Glomerular visceral epithelial cell (primary cell): ENCODE results near the gene JAGN1.
"Not testable (repeated sequence)": the region's sequence is repeated elsewhere in the genome, so short reads cannot be mapped to it uniquely, and the experiment has no call there.

Experiments used
- DNase-seq: peaks from one replicate; pipeline ENCODE4 v3.0.0-alpha.2; 2016; ENCODE audit errors: extremely low spot score

Gene JAGN1

DNA sequence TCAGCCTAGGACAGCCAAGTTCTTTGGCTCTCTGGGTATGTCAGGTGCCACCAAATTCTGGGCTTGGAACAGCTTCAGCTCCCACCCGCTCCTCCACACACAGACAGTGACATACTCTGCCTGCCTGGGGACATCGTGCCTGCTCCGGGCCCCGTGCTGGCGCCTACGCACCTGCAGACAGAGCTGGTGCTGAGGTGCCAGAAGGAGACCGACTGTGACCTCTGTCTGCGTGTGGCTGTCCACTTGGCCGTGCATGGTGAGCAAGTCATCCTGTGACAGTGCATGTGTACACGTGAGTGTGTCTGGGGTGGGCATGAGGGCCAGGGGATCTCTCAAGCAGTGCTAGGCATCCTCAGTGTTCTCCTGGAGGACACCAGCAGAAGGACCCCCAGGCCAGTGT lies 27.4 kb downstream of the JAGN1 start:
- no peak for DNase-seq

DNA sequence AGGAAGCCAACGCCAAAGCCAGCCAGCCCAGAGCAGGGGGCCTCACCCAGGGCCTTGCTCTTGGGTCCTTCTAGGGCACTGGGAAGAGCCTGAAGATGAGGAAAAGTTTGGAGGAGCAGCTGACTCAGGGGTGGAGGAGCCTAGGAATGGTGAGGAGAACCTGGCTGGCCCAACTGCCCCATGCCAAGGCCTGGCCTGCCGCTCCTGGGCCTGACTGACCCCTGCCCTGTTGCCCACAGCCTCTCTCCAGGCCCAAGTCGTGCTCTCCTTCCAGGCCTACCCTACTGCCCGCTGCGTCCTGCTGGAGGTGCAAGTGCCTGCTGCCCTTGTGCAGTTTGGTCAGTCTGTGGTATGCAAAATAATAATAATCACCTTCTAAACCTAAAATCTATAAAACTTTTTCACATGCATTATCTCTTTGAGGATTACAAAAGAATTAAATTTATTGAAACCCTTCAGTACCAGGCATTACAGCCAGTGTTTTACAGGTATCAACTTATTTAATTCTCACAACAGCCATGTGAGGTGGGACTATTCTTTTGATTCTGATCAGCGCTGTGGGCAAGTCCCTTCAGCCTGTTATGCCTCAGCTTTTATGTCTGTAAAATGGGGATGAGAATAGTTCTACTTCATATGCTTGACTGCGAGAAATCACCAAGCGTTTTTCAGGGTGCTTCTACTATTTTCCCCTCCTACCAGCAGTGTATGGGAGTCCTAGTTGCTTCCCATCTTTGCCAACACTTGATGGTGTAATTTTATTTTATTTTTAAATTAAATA lies 28.0 kb downstream of the JAGN1 start:
- no peak for DNase-seq

DNA sequence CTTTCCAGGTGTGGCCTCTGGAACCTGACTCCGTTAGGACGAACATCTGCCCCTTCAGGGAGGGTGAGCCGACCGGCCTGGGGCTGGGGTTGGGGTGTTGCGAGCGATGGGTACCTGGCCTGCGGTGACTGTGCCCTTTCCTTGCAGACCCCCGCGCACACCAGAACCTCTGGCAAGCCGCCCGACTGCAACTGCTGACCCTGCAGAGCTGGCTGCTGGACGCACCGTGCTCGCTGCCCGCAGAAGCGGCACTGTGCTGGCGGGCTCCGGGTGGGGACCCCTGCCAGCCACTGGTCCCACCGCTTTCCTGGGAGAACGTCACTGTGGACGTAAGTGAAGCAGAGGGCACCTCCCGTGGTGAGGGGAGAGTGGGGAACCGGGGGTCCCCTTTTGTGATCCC lies 37.7 kb downstream of the JAGN1 start:
- no peak for DNase-seq

DNA sequence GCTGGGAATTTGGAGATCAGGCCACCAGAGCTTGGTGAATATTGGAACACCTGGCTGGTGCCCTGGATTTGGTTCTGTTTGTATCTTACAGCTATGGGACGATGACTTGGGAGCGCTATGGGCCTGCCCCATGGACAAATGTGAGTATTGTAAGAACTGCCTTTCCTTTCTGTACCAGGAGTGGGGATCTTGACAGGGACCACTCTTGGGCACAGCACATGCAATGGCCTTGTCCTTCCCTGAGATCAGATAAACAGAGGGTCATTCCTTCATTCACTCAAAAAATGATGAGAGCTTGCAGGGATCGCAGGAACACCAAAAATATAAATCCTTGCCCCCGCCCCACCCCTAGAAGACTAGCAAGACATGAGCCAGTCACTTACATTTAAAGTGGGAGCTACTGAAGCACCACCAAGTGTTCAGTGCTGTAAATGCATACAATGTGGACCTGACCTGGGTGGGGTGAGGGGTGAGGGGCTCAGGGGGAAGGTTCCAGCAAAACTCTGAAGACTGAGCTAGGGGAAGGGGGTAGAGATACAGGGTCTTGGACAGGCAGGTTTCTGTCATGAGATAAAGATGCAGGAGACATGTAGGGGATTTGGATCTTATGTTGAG lies 40.5 kb downstream of the JAGN1 start:
- no peak for DNase-seq

DNA sequence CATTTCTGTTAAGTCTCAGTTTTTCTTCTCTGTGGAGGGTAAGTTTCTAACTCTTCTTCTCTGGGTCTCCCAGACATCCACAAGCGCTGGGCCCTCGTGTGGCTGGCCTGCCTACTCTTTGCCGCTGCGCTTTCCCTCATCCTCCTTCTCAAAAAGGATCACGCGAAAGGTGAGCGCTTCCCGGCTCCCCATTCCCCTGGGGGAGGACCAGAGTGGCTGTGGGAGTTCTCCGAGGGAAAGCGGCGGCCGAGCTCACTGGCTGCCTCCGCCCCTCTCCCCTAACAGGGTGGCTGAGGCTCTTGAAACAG lies 42.1 kb downstream of the JAGN1 start:
- DNase-seq, result no peak

DNA sequence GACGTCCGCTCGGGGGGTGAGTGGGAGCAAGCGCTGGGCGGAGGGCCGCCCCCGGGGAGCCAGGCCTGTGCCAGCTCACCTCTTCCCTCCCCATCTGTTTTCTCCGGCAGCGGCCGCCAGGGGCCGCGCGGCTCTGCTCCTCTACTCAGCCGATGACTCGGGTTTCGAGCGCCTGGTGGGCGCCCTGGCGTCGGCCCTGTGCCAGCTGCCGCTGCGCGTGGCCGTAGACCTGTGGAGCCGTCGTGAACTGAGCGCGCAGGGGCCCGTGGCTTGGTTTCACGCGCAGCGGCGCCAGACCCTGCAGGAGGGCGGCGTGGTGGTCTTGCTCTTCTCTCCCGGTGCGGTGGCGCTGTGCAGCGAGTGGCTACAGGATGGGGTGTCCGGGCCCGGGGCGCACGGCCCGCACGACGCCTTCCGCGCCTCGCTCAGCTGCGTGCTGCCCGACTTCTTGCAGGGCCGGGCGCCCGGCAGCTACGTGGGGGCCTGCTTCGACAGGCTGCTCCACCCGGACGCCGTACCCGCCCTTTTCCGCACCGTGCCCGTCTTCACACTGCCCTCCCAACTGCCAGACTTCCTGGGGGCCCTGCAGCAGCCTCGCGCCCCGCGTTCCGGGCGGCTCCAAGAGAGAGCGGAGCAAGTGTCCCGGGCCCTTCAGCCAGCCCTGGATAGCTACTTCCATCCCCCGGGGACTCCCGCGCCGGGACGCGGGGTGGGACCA lies 42.6 kb downstream of the JAGN1 start:
- peak; percentile 76 for DNase-seq

DNA sequence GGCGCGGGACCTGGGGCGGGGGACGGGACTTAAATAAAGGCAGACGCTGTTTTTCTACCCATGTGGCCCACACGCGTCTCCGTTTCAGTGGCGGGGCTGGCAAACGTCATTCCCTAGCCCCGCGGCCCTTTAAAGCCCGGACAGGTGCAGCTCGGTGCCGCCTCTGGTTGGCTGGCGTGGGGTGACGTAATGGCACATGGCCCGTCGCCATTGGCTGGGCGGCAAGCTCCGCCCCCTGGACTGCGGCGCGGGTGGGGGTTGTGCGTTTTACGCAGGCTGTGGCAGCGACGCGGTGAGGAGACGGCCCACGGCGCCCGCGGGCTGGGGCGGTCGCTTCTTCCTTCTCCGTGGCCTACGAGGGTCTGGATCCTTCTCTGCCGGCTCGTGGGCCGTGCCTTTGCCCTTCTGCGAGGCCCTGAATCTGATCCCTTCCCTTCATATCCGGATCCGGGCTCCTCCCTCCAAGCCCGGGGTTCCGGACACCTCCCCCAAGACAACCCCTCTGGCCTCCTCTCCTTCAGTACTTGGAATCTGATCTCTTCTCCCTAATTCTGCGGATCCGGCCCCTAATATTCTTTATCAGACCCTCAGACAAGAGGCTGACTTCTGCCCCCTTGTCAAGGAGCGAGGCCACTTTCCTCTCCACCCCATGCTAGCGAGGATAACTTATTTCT lies 43.3 kb downstream of the JAGN1 start, which contains the start of gene CRELD1:
CRELD1 (plus strand) TSS at position 274 of the 674 bp plus-strand sequence. CDS start 605 bp downstream, outside the sequence.
- DNase-seq, result peak; percentile 91

DNA sequence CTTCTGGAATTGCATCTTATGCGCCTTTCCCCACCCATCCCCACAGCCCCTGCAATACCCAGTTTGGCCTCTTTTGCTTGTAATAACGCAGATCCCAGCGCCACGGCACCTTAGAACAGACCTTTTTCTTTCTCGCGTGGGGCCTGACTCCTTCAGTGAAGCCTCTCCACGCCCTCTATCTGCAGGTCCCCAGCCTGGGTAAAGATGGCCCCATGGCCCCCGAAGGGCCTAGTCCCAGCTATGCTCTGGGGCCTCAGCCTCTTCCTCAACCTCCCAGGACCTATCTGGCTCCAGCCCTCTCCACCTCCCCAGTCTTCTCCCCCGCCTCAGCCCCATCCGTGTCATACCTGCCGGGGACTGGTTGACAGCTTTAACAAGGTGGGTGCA lies 43.8 kb downstream of the JAGN1 start:
- DNase-seq, result no peak

DNA sequence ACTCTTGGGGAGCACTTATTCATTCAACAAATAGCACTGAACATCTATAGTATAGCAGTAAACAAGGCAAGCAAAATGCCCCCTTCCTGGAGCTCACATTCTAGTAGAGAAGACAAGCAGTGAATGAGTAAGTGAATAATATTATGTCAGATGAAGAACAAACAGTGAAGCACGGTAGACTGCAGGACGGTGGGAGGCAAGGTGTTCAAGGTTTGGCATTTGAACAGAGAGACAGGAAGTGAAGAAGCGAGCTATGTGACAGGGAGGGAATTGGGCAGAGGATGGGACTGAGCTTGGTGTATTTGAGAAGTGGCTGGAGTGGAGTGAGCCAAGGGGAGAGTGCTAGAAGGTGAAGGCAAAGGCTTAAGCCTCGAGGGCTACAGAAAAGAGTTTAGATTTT lies 44.6 kb downstream of the JAGN1 start:
- no peak for DNase-seq

DNA sequence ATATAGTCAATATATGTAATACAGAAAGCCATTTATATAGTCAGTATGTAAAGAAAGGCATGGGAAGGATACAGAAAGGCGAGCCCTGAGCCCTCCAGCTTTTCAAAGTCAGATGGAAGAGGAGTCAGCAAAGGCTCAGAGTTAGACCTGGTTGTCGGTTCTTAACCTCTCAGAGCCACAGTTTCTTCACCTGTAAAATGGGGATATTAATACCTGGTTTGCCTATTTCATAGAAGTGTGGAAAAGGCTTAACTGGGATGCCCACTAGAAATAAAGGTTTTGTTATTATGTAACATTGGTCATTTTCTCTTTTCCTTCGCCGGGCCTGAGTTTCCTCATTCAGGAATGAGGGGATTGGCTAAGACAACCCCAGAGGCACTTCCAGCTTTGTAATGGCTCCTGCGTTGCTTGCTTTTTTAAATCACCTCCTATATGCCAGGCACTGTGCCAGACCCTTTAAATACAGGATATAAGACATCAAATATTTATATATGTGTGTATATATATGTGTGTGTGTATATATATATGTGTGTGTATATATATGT lies 45.6 kb downstream of the JAGN1 start:
- no peak for DNase-seq

DNA sequence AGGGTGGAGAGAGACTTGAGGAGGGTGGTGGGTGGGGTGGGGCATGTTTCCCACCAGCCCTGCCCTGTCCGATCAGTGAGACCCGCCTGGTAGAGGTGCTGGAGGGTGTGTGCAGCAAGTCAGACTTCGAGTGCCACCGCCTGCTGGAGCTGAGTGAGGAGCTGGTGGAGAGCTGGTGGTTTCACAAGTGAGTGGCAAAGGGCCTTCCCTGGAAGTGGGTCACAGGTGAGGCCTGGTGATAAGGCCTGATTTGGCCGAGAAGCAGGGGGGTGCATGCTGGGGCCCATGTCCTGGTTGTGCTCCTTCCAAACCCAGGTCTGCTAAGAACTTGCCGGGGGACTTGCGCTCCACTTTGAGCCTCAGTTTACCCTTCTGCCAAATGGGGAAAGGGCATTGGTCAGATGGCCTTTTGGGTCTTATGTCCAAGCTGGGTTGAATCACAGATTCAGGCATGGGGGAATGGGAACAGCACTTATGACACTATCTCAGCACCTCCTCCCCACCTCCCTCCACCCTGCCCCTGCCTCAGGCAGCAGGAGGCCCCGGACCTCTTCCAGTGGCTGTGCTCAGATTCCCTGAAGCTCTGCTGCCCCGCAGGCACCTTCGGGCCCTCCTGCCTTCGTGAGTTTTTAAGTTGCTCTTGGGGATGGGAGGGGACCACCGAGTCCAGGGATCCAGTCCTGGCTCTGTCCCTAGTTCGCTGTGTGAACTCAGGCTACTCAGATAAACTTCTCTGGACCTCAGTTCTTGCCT lies 47.3 kb downstream of the JAGN1 start:
- no peak for DNase-seq

DNA sequence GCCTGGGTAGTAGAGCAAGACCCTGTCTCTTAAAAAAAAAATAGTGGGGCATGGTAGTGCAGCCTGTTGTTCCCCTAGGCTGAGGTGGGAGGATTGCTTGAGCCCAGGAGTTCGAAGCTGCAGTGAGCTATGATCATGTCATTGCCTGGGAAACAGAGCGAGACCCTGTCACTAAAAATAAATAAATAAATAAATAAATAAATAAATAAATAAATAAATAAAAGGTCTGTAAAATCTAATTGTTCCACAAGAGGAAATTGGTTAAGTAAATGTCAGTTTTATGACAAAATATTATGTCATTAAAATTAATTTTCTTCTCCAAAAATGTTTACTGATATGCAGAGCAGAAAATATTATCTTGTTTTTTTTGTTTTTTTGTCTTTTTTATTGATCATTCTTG lies 48.6 kb downstream of the JAGN1 start:
- no peak for DNase-seq

DNA sequence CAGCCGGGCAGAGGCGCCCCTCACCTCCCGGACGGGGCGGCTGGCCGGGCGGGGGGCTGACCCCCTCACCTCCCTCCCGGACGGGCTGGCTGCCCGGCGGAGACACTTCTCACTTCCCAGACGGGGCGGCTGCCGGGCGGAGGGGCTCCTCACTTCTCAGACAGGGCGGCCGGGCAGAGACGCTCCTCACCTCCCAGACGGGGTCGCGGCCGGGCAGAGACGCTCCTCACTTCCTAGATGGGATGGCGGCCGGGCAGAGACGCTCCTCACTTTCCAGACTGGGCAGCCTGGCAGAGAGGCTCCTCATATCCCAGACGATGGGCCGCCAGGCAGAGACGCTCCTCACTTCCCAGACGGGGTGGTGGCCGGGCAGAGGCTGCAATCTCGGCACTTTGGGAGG lies 49.5 kb downstream of the JAGN1 start:
- DNase-seq, result not testable (repeated sequence)

DNA sequence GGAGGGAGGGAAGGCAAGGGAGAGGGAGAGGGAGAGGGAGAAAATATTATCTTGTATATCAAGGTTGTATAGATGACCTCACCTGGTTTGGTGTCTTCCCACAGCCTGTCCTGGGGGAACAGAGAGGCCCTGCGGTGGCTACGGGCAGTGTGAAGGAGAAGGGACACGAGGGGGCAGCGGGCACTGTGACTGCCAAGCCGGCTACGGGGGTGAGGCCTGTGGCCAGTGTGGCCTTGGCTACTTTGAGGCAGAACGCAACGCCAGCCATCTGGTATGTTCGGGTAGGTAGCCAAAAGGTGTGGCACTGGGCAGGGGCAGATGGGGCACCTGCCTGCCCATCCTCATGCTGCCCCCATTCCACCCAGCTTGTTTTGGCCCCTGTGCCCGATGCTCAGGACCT lies 50.3 kb downstream of the JAGN1 start:
- DNase-seq, result no peak

DNA sequence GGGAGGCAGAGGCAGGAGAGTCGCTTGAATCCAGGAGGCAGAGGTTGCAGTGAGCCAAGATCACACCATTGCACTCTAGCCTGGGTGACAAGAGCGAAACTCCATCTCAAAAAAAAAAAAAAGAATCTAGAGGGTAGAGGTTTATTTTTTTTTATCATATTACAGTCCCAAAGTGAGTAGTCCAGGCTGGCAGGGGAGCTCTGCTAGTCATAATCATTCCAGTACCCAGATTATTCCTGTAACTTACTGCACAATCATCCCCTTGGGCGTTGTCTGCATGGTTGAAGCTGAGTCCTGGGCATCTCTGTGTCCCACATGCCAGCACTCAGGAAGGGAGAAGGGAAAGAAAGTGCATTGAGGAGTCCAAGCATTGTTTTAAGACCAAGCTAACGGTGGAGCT lies 51.8 kb downstream of the JAGN1 start:
- no peak for DNase-seq

DNA sequence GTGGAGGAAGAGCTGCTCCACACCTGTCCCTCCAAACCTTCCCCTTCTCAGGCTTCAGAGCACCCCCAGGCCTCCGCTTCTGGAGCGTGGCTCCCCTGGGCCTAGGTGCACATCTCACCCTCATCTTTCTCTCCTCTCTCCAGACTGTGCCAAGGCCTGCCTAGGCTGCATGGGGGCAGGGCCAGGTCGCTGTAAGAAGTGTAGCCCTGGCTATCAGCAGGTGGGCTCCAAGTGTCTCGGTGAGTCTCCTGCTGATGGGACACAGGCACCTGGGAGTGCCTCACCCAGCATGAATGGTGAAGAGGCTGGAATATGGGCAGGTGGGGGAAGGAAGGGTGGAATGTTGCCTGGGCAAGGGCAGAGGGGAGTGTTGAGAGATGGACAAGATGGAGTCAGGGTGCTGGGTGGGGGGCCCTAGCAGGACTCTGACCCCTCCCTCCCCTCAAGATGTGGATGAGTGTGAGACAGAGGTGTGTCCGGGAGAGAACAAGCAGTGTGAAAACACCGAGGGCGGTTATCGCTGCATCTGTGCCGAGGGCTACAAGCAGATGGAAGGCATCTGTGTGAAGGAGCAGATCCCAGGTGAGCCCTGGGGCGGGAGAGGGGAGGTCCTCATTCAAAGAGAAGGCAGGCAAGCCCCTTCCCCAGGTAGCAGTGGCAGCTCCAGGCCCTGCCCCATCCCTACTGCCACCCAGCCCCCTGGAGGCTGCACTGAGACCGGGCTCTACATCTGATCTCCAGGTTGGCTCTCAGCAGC lies 52.7 kb downstream of the JAGN1 start:
- no peak for DNase-seq
